Gastroesophageal sphincter (tissue), 4 donors: ENCODE results near the gene GNL3. TPM values are rescaled to one million over a fixed set of nuclear protein-coding genes. Genes with fewer than 3 reads are reported as not detected.

ENCODE experiments used
- ATAC-seq: fragments of 150-250 bp; one replicate; pipeline ENCODE4 v1.9.1; 2016; ENCODE audit warnings: mild to moderate bottlenecking, moderate library complexity
- H3K27ac ChIP-seq, 4 donors: fragments of 200-600 bp; sonication (generic) in 3 of 4; 1 replicate in 3 of 4; 2 replicates in 1 of 4; pipeline ENCODE4 v1.5.1; 2016 to 2019
- H3K27me3 ChIP-seq: fragments of 200-600 bp; sonication (generic); one replicate; pipeline ENCODE4 v1.5.1; 2019
- H3K36me3 ChIP-seq, 2 donors: fragments of 200-600 bp; sonication (generic); one replicate each; pipeline ENCODE4 v1.5.1; 2019; ENCODE audit warnings: control low read depth in 1 of 2
- H3K4me1 ChIP-seq, 3 donors: fragments of 200-600 bp; sonication (generic); 1 replicate in 2 of 3; 2 replicates in 1 of 3; pipeline ENCODE4 v1.5.1; 2016 to 2019; ENCODE audit warnings: control low read depth in 2 of 3
- H3K4me3 ChIP-seq, 2 donors: fragments of 200-600 bp; sonication (generic); one replicate each; pipeline ENCODE4 v1.5.1; 2019; ENCODE audit warnings: mild to moderate bottlenecking in 1 of 2, moderate library complexity in 1 of 2
- H3K9me3 ChIP-seq, 3 donors: fragments of 200-600 bp; sonication (generic); one replicate each; pipeline ENCODE4 v1.5.1; 2017 to 2019; ENCODE audit warnings: control low read depth in 2 of 3
- CTCF ChIP-seq, 4 experiments: fragments of 200-600 bp in 2 of 4; fragments of 450-650 bp in 2 of 4; sonication (generic) in 1 of 4; IDR thresholded peaks; one replicate each; pipeline ENCODE4 v1.5.1; 2017 to 2019; ENCODE audit warnings: antibody characterized with exemption in 4 of 4, mild to moderate bottlenecking in 2 of 4, moderate library complexity in 2 of 4
- EP300 ChIP-seq: sonication (generic); formaldehyde crosslinking; IDR thresholded peaks from one replicate; pipeline ENCODE4 v1.6.1; 2017; ENCODE audit warnings: antibody characterized with exemption, mild to moderate bottlenecking
- POLR2A ChIP-seq, 2 donors: fragments of 450-650 bp; IDR thresholded peaks; one replicate each; pipeline ENCODE4 v1.6.1; 2017; ENCODE audit warnings: antibody characterized with exemption in 2 of 2, mild to moderate bottlenecking in 2 of 2, moderate library complexity in 1 of 2
- POLR2AphosphoS5 ChIP-seq: sonication (generic); formaldehyde crosslinking; IDR thresholded peaks from one replicate; pipeline ENCODE4 v1.6.1; 2017; ENCODE audit warnings: antibody characterized with exemption
- WGBS, 2 donors: methylation state at CpG; one replicate each; pipeline ENCODE4 v1.1.5; 2018; ENCODE audit warnings: low coverage in 1 of 2; 5-methylcytosine and 5-hydroxymethylcytosine counted together
- total RNA-seq, 4 donors: library from RNA; depleted of rRNA; stranded (reverse); fragments of >200 nt; gene quantifications; one replicate each; pipeline ENCODE4 v1.1.0, GENCODE V29; 2016

GNL3 gene
- total RNA-seq, 4 donors from 2014 or later, result 36.4 to 83.7 (median 51.7) TPM

- TF ChIP-seq EP300 (no peak), POLR2A (IDR thresholded peaks at IDR 0.05) (no peak), CTCF (IDR thresholded peaks at IDR 0.05) (no peak), POLR2AphosphoS5 (no peak)
- Histone ChIP-seq H3K27me3 (no peaks in the 10 kb centered on the region), H3K27ac (no peak overlapping the region), H3K4me3 (no peak overlapping the region), H3K4me1 (peaks cover 5 to 61% (median 6%) of the 10 kb centered on the region in 3 donors), H3K36me3 (peaks cover 0 to 57% of the 10 kb centered on the region in 2 donors), H3K9me3 (no peaks in the 10 kb centered on the region)
- WGBS, 2 donors, result 56 to 60% methylated on average over 1 of the region's 1 CpG
- no peak for ATAC-seq
Observed at GRCh38 chr3:52679811-52680210, 6.0 kb upstream of the GNL3 start.

- peaks cover 0 to 41% of the 10 kb centered on the region in 2 donors for H3K36me3 ChIP-seq
- TF ChIP-seq CTCF (IDR thresholded peaks at IDR 0.05) (no peak), EP300 (no peak), POLR2AphosphoS5 (no peak), POLR2A (IDR thresholded peaks at IDR 0.05) (no peak)
- 56 to 70% methylated on average over 3 of the region's 3 CpGs for WGBS, 2 donors
- no peaks in the 10 kb centered on the region for H3K27me3 ChIP-seq
- ATAC-seq, result no peak
- peak overlapping the region in 2 of 4 donors; percentile 39 to 50 for H3K27ac ChIP-seq
- peaks cover 5 to 67% (median 9%) of the 10 kb centered on the region in 3 donors for H3K4me1 ChIP-seq
- H3K9me3 ChIP-seq, result no peaks in the 10 kb centered on the region
- H3K4me3 ChIP-seq, result no peak overlapping the region
Observed at GRCh38 chr3:52681596-52681995, 4.2 kb upstream of the GNL3 start.

GRCh38 chr3:52682016-52682415, 3.8 kb upstream of the GNL3 start:
- Histone ChIP-seq H3K27me3 (no peaks in the 10 kb centered on the region), H3K4me3 (no peak overlapping the region), H3K9me3 (no peaks in the 10 kb centered on the region), H3K27ac (peak overlapping the region in 2 of 4 donors; percentile 39 to 50), H3K4me1 (peaks cover 5 to 71% (median 12%) of the 10 kb centered on the region in 3 donors), H3K36me3 (peaks cover 0 to 38% of the 10 kb centered on the region in 2 donors)
- ATAC-seq, result no peak
- no peak for TF ChIP-seq CTCF (IDR thresholded peaks at IDR 0.05)
- peak; percentile 15 for TF ChIP-seq POLR2AphosphoS5

GRCh38 chr3:52683611-52684010, 2.2 kb upstream of the GNL3 start:
- H3K27ac ChIP-seq, result peak overlapping the region in 1 of 4 donors; percentile 27
- H3K4me1 ChIP-seq, result peaks cover 5 to 80% (median 12%) of the 10 kb centered on the region in 3 donors
- ATAC-seq, result no peak
- H3K27me3 ChIP-seq, result no peaks in the 10 kb centered on the region
- H3K36me3 ChIP-seq, result peaks cover 0 to 38% of the 10 kb centered on the region in 2 donors
- H3K4me3 ChIP-seq, result no peak overlapping the region
- TF ChIP-seq EP300, result no peak
- TF ChIP-seq CTCF (IDR thresholded peaks at IDR 0.05), result no peak
- no peak for TF ChIP-seq POLR2AphosphoS5
- TF ChIP-seq POLR2A (IDR thresholded peaks at IDR 0.05), result no peak
- H3K9me3 ChIP-seq, result no peaks in the 10 kb centered on the region
- 62 to 81% methylated on average over 6 of the region's 6 CpGs for WGBS, 2 donors

- H3K27me3 ChIP-seq, result no peaks in the 10 kb centered on the region
- 40 to 49% methylated on average over 5 of the region's 5 CpGs for WGBS, 2 donors
- no peak for ATAC-seq
- H3K27ac ChIP-seq, result peak overlapping the region in 2 of 4 donors; percentile 99
- H3K4me3 ChIP-seq, result no peak overlapping the region
- peaks cover 0 to 38% of the 10 kb centered on the region in 2 donors for H3K36me3 ChIP-seq
- TF ChIP-seq EP300 (no peak), CTCF (IDR thresholded peaks at IDR 0.05) (no peak), POLR2AphosphoS5 (no peak), POLR2A (IDR thresholded peaks at IDR 0.05) (no peak)
- no peaks in the 10 kb centered on the region for H3K9me3 ChIP-seq
- peaks cover 5 to 74% (median 12%) of the 10 kb centered on the region in 3 donors for H3K4me1 ChIP-seq
Observed at GRCh38 chr3:52684184-52684583, 1.6 kb upstream of the GNL3 start.
